Fibroblast of skin of right biceps (primary cell): ENCODE measurements around the gene MAP1LC3A.

Experiments
- DNase-seq: peaks from one replicate; pipeline ENCODE4 v3.0.0-alpha.2; 2013

Gene MAP1LC3A

GRCh38 chr20:34549929-34550305, 8.6 kb upstream of the MAP1LC3A start:
- no peak for DNase-seq

GRCh38 chr20:34552569-34552968, 5.9 kb upstream of the MAP1LC3A start:
- DNase-seq = no peak

DNA sequence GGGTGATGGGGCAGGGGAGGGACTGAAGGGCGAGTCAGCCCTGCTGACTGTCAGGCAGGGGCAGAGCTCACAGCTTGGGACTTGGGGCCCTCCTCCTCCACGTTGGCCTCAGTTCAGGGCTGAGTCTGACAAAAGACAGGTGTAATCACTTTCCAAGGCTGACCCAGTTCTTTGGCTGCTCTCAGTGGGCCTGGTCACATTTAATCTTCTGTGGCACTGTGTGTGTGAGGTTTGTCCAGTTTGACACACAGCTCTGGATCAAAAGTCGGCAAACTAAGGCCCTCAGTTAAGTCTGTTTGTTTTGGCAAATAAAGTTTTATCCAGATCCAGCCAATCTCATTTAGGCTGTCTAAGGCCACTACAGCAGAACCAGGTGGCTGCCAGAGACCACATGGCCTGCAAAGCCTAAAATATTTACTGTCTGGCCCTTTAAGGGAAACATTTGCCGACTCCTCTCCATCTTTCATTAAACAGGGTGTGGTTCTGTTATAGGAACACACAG, 5.1 kb upstream of the MAP1LC3A start:
- DNase-seq = no peak

GRCh38 chr20:34557936-34558319, 590 bp upstream of the MAP1LC3A start:
- DNase-seq = no peak

DNA sequence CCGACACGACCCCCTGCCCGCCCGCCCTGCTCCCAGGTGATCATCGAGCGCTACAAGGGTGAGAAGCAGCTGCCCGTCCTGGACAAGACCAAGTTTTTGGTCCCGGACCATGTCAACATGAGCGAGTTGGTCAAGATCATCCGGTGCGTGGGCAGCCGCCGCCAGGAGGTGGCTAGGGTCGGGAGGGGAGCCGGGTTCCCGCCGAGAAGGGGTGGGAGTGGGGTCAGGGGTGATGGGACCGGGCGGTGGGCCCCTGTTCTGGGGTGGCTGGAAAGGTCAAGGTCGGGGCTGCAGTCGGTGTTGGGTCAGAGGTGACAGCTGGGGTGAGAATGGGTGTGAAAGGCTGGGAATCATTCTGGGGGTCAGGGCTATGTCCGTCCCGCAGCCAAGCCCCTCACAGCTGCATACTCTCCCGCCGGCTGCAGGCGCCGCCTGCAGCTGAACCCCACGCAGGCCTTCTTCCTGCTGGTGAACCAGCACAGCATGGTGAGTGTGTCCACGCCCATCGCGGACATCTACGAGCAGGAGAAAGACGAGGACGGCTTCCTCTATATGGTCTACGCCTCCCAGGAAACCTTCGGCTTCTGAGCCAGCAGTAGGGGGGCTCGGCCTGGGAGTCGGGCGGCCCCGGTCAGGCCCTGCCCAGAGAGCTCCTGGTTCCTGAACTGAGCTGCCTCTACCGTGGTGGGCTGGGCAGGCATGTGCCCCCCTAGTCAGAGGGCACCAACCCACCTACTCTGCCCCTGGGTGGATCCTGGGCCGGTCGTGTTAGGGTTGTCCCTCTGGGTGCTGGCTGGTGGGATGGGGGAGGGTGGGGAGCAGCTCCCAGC, 1.0 kb downstream of the MAP1LC3A start:
- no peak for DNase-seq

DNA sequence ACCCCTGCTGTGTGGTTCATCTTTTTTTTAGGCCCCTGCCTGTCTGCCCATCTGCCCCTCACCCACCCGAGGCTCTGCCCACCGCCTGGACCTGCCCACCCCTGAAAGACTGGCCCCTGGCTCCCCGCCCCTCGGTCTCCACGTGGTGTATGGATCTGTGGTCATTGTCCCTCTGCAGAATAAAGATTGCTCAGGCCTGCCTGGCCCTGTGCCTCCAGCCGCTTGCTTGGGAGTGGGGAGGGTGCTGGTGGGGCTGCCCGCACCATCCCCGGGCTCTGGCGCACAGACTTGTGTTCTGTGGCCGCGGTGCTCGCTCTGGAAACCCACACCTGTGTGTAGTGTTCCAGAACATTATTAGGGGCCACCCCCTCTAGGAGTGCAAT, 1.6 kb downstream of the MAP1LC3A start:
- DNase-seq = no peak

DNA sequence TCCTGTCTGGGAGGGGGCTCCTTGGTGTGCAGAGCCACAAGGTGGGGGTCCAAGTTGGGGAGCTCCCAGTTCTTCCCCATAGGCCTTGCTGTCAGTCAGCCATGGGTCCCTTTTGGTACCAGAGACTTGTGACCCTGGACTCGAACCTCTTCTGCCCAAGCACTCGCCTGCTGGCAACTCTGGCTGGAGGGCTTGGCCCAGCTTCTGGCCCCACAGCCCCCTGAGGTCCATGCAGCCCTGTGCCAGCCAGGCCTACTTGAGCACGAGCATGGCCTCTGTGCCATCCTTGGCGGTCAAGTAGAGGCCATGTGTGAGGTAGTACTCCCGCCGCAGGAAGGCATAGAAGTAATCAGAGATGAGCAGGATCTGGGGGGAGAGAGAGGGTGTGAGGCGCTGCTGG, 2.1 kb downstream of the MAP1LC3A start:
- DNase-seq = no peak

GRCh38 chr20:34561661-34562060, 3.1 kb downstream of the MAP1LC3A start:
- no peak for DNase-seq

- DNase-seq = peak; percentile 20
Measured at GRCh38 chr20:34562641-34563040, 4.1 kb downstream of the MAP1LC3A start.

GRCh38 chr20:34564833-34565232, 6.3 kb downstream of the MAP1LC3A start:
- DNase-seq = no peak

DNA sequence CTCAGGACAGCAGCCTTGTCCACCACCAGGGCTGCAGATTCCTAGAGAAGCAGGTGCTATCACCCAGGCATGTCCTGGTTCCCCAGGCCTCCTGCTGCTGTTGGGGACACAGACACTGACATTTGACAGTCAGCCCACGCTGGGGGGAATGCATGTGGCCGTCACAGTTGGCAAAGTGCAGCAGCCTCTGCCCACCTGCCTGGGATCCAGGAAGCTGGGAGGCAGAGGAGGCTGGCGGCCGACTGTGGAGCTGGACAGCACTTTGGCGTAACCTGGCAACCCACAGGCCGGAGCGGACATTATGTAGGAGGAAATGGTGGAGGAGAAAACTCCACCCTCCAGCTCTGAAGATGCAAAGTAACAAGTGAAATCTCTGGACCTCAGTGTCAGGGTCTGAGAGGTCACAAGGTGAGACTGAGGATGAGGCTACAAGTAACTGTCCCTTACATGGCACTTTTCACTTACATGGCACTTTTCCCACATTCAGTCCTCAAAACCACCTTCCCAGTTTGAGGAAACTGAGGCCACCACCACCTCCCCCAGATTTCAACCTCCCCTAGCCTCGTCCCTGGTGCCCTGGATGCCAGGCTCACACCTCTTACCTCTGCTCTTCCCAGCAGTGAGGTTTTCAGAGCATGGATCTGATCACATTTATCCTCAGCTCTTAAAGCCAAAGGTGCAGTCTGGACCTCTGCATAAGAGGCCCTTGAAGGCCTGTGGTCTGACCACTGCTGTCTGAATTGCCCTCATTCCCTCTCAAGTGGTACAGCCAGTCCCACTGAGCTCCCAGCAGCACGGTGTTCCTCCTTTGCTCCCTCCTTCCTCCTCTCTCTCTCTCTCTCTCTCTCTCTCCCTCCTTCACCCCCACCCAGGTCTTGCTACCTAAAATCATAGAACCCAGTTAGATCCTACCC, 8.7 kb downstream of the MAP1LC3A start:
- DNase-seq = no peak

DNA sequence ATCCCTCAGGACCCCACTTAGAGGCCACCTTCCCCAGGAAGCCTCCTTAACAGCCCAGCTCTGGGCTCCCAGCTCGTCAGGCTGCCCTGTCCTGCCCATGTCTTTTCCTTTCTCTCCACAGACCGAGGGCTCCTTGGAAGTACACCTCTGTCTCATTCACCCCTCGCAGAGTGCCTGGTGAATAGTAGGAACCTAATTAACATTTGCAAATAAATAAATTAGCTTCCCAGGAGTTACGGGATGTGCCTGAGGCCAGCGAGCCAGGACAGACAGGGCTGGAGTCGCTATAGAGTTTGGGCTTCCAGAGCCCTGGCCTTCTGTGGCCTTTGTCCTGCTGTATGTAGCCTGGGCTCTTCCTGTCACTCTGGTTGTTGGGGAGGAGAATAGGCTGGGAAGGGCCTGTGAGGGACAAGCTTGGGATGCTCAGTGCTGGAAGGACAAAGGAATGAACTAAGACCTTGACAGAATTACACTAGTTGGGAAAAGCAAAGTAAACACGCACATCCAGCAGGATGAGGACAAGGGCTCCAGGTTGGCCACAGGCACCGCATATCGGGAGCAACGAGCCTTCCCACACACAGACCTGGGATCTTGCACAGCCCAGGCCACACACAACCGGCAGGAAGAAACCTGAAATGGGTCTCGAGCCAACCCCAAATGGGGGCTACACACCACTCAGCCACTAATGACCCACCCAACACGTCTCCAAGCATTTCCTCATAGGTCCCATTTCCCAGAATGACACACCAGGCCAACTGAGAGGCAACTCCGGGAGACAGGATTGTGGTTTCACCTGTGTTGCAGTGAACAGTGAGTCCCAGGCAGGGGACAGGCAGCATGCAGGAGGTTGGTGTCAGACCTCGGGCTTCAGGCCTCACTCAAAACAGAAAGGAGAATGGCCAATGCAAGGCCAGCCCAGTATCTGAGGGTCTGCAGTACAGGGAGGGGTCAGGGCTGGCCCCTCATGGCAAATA, 9.7 kb downstream of the MAP1LC3A start:
- DNase-seq = no peak

GRCh38 chr20:34569598-34569997, 11.1 kb downstream of the MAP1LC3A start:
- DNase-seq = no peak

GRCh38 chr20:34570859-34571306, 12.4 kb downstream of the MAP1LC3A start:
- peak; percentile 85 for DNase-seq

DNA sequence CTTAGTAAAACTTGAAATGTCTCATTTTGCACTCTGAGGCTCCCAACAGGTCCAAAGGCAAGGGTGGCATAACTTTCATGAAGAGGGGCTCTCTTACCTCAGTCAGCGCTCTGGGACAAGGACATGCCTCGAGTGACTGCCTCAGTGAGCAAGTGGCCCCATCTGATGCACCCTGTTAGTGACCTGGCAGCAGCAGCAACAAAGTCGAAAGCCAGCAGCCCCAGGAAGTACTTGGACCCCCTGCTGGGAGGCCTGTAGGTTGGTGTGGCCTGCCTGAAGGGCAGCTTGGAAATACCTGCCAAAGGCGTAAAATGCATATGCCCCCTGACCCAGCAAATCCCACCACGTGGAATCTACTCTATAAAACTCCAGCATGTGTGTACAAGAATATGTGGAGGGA, 13.2 kb downstream of the MAP1LC3A start:
- DNase-seq = no peak

DNA sequence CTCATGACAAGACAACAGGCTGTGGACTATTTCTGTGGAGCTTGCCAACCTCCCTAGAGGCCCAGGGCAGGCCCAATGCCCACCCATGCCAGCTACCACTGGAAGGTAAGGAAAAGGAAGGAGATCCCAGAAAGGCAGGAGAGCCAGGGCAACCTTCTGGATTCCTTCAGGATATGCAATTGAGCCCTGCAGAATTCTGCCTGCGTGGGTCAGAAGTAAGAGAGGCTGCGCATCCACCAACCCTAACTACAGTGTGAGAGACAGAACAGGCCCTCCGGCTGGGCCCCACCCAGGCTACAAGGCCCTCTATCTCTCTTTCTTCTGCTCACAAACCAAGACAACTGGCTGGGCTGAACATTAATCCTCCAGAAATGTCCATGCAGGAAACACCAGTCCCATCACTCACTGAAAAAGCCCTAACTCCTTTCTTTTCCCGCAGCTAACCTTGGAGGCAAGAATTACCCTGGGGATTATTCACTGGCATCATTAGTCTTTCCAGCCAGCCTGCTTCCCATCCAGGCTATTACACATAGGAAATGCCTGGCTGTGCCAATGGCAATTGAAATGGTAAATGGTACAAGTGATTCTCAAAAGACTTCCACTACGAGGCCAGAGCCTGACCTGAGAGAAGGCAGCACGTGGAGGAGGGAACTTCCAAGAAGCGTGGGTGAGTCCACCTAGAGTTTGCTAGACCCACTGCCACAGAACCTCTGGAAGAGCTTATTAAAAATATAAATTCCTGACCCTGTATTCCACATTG, 15.2 kb downstream of the MAP1LC3A start:
- DNase-seq = no peak

DNA sequence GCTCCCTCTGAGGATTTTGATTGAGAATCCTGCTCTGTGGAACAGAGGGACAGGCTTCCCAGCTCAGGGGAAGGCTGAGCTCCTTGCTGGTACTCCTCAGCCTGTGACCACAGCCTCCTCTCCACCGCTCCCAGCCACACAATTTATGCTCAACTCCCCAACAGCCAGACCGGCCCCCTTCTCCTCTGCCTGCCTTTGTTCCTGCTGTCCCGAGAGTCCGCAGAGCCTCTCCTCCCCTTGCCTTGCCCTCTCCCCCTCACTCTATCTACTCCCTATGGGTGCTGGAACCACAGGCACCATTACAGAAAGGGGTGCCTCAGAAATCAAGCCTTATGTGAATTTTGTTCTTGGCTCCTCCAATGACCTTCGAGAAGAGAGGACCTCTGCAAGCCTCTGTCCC, 15.9 kb downstream of the MAP1LC3A start:
- no peak for DNase-seq

GRCh38 chr20:34574861-34575260, 16.3 kb downstream of the MAP1LC3A start:
- DNase-seq = no peak

DNA sequence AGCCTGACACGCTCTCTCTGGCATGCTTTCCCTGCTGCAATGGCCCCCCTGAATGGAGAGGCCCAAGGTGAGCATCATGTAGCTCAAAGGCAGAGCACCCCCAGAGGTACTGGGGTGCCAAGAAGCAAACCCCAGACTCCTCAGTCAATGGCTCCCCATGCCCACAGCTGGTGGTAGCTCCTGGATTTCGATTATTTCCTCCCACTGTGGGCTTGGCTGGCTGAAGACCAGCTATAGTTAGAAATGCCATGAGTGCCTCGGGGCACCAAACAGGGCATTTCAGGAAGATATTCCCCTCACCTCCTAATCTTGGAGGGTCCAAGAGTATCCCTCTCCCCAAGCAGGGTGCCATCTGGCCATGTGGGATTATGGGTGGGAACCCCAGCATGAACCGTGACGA, 16.8 kb downstream of the MAP1LC3A start:
- no peak for DNase-seq

DNA sequence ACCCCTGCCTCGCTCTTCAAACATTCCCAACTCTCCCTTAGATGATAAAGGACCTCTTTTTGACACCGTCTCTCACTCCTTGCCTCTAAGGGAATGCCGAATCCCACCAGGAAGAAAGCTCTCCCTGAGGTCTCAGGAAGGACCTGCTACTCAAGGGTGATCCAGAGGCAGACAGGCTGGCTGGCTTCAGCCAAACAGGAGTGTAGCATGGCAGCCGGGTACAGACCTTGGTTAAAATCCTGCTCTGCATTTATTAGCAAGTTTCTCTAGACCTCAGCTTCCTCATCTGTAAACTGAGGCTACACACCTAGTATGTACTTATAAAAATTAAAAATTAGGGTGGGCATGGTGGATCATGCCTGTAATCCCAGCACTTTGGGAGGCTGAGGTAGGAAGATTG, 17.2 kb downstream of the MAP1LC3A start:
- no peak for DNase-seq

GRCh38 chr20:34577061-34577460, 18.5 kb downstream of the MAP1LC3A start:
- no peak for DNase-seq

DNA sequence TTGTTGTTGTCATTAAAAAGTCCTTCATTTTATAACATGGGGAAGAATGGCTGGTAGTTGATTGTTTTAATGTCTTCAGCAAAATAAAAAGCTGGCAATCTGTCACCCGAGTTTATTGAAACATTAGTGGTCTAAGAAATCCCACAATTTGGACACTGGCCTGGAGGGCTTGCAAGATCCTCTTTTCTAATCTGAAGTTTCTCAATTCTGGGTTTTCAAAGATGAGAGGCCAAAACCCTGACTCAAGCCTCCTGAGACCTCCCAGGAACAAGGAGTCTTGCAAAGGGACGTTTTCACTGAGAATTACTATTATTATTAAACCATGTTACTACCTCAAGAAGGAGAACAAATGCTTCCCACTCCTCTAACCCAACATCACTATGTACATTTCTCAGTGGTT, 19.5 kb downstream of the MAP1LC3A start:
- no peak for DNase-seq
